OCI-LY1 (cell line): ENCODE data around the gene C22orf23.

Source experiments
- H2AFZ ChIP-seq: fragments of 200-600 bp; sonication (generic), shearing (Covaris generic); 2 replicates; pipeline ENCODE4 v1.6.0; 2014; ENCODE audit warnings: antibody characterized with exemption, mild to moderate bottlenecking, low read length
- H3F3A ChIP-seq: fragments of 200-600 bp; sonication (generic), shearing (Covaris generic); 2 replicates; pipeline ENCODE4 v1.6.0; 2014; ENCODE audit warnings: mild to moderate bottlenecking, antibody characterized with exemption, low read length, moderate library complexity; ENCODE audit not compliant: insufficient read depth
- H3K27ac ChIP-seq: fragments of 200-600 bp; sonication (generic); 2 replicates; pipeline ENCODE4 v1.5.1; 2014; ENCODE audit warnings: low read length, mixed run types, mild to moderate bottlenecking, low read depth; ENCODE audit not compliant: poor library complexity, severe bottlenecking
- H3K27me3 ChIP-seq: fragments of 200-600 bp; sonication (generic); 2 replicates; pipeline ENCODE4 v1.6.0; 2014; ENCODE audit warnings: antibody characterized with exemption, mild to moderate bottlenecking, low read length, moderate library complexity; ENCODE audit not compliant: insufficient read depth
- H3K36me3 ChIP-seq: fragments of 200-600 bp; sonication (generic); 2 replicates; pipeline ENCODE4 v1.6.1; 2014; ENCODE audit warnings: mild to moderate bottlenecking, antibody characterized with exemption, low read length, moderate library complexity, mixed read lengths; ENCODE audit not compliant: insufficient read depth
- H3K4me1 ChIP-seq: fragments of 200-600 bp; sonication (generic); 2 replicates; pipeline ENCODE4 v1.5.1; 2014; ENCODE audit warnings: mild to moderate bottlenecking, low read length, moderate library complexity; ENCODE audit not compliant: insufficient read depth, severe bottlenecking
- H3K4me2 ChIP-seq: fragments of 200-600 bp; sonication (generic), shearing (Covaris generic); 2 replicates; pipeline ENCODE4 v1.6.1; 2014; ENCODE audit warnings: low read length
- H3K4me3 ChIP-seq: fragments of 200-600 bp; sonication (generic); 2 replicates; pipeline ENCODE4 v1.5.1; 2014; ENCODE audit warnings: low read length, low read depth, mild to moderate bottlenecking, mixed read lengths; ENCODE audit not compliant: poor library complexity, severe bottlenecking
- H3K79me2 ChIP-seq: fragments of 200-600 bp; shearing (Covaris generic); 2 replicates; pipeline ENCODE4 v1.6.1; 2016; ENCODE audit warnings: mixed run types, low read length, mixed read lengths; ENCODE audit not compliant: insufficient read depth
- H3K9ac ChIP-seq: fragments of 200-600 bp; sonication (generic), shearing (Covaris generic); 2 replicates; pipeline ENCODE4 v1.6.1; 2014; ENCODE audit warnings: mild to moderate bottlenecking, low read length, mixed read lengths
- H3K9me2 ChIP-seq: fragments of 200-600 bp; sonication (generic), shearing (Covaris generic); 2 replicates; pipeline ENCODE4 v1.6.1; 2014; ENCODE audit warnings: low read depth, mild to moderate bottlenecking, low read length, mixed read lengths
- H3K9me3 ChIP-seq: fragments of 200-600 bp; shearing (Covaris generic); 2 replicates; pipeline ENCODE4 v1.6.1; 2014; ENCODE audit warnings: low read length, mixed read lengths
- H4K20me1 ChIP-seq: fragments of 200-600 bp; sonication (generic), shearing (Covaris generic); 2 replicates; pipeline ENCODE4 v1.6.0; 2016; ENCODE audit warnings: mild to moderate bottlenecking, low read length; ENCODE audit not compliant: insufficient read depth
- EZH2 ChIP-seq: fragments of 200-600 bp; sonication (generic), shearing (Covaris generic); IDR thresholded peaks from 2 replicates; pipeline ENCODE4 v1.8.0; 2017; ENCODE audit warnings: borderline replicate concordance, mixed run types, mild to moderate bottlenecking, antibody characterized with exemption, low read length, moderate library complexity, mixed read lengths
- TF ChIP-seq, protein P1 (sequence below): fragments of 200-600 bp; sonication (generic), shearing (Covaris generic); IDR thresholded peaks from 2 replicates; pipeline ENCODE4 v1.5.1; 2017; ENCODE audit warnings: mild to moderate bottlenecking, antibody characterized with exemption, low read length, moderate library complexity, mixed read lengths

C22orf23 gene

DNA sequence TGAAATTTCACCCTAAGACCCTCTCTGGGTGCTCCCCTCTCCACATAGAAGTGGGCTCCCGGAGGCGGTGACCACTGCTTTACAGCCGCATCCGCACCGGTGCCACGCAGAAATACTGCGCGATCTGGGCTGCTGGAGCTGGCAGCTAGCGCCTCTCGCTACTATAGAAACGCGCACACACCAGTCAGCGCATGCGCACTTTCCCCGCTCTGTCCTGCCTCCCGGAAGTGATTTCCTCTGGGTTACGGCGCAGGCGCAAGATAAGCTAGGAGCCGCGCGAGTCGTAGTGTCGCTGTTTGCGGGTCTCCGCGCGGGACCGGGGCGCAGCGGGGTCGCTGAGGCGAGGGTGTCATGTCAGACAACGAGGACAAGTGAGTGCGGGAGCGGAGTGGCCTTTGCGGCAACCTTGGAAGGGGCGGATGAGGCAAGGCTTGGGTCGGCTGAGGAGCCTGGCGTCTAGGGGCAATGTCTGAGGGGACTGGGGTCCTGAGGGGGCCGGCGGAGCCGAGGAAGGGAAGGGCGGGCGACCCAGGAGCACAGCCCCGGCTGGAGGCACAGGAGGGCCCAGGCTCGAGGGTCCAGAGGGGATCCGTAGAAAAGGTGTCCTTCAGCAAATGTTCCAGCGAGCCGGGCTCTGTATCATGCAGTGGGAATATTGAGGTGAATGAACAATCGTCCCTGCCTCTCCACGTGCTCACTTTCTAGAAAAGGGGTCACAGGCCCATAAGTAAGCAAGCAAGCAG, at the start of gene C22orf23, which contains the start of gene POLR2F:
Gene C22orf23 (minus strand): TSS at position 165 of the 743 bp plus-strand sequence. CDS start 452 bp downstream, outside the sequence.
Gene POLR2F (plus strand): TSS at position 263 of the 743 bp plus-strand sequence. CDS start 89 bp downstream, at position 352.
- Histone ChIP-seq H3K9ac (peak within 1 kb of the TSS; percentile 92), H3K36me3 (peaks cover 20% of the 10 kb centered on the region), H3K4me1 (peaks cover 20% of the 10 kb centered on the region), H2AFZ (no peak within 1 kb of the TSS), H3K79me2 (peaks cover 11% of the 10 kb centered on the region), H3K9me3 (no peaks in the 10 kb centered on the region), H3K4me2 (peak within 1 kb of the TSS; percentile 79), H3K27me3 (no peaks in the 10 kb centered on the region), H3K9me2 (no peaks in the 10 kb centered on the region), H3K4me3 (peak within 1 kb of the TSS; percentile 95), H3F3A (no peaks in the 10 kb centered on the region), H4K20me1 (no peaks in the 10 kb centered on the region), H3K27ac (no peak within 1 kb of the TSS)
- TF ChIP-seq EZH2: no peak
- TF ChIP-seq, protein P1, sequence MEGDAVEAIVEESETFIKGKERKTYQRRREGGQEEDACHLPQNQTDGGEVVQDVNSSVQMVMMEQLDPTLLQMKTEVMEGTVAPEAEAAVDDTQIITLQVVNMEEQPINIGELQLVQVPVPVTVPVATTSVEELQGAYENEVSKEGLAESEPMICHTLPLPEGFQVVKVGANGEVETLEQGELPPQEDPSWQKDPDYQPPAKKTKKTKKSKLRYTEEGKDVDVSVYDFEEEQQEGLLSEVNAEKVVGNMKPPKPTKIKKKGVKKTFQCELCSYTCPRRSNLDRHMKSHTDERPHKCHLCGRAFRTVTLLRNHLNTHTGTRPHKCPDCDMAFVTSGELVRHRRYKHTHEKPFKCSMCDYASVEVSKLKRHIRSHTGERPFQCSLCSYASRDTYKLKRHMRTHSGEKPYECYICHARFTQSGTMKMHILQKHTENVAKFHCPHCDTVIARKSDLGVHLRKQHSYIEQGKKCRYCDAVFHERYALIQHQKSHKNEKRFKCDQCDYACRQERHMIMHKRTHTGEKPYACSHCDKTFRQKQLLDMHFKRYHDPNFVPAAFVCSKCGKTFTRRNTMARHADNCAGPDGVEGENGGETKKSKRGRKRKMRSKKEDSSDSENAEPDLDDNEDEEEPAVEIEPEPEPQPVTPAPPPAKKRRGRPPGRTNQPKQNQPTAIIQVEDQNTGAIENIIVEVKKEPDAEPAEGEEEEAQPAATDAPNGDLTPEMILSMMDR: no peak

DNA sequence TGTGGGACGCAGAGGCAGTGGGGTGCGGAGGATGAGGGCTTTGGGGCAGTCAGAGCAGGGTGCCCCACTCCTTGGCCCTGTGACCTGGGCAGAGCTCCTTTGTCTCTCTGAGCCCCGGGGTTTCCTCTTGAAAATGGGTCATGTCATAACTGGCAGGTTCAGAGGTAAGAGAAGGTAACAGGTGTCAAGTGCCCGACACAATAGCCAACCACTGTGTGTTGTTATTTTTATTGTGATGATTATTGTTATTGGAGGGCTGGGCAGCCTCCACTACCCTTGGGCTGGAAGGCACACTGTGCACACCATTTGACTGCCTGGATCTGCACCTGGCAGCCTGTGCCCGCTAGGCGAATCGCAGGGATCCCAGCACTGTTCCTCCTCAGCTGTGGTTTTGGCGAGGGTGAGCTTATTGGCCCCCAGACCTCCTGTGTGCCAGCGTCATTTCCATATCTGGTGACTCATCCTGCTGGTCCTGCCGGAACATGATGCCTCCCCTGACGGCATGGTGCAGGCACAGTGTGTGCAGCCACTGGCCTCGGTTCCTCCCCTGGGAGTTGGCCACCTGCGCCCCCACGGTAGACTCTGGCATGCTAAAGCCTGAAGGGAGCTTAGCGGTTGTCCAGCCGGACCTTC, 46.4 kb upstream of the C22orf23 start:
- Histone ChIP-seq H3K79me2 (no peaks in the 10 kb centered on the region), H3K9ac (no peak overlapping the region), H2AFZ (no peak overlapping the region), H3K27me3 (peaks cover 21% of the 10 kb centered on the region), H3K4me2 (no peak overlapping the region), H3K4me1 (no peaks in the 10 kb centered on the region), H3K4me3 (no peak overlapping the region), H3K36me3 (no peaks in the 10 kb centered on the region), H3K27ac (no peak overlapping the region), H3F3A (no peaks in the 10 kb centered on the region), H3K9me3 (no peaks in the 10 kb centered on the region), H3K9me2 (no peaks in the 10 kb centered on the region), H4K20me1 (no peaks in the 10 kb centered on the region)
- TF ChIP-seq, protein P1: no peak

DNA sequence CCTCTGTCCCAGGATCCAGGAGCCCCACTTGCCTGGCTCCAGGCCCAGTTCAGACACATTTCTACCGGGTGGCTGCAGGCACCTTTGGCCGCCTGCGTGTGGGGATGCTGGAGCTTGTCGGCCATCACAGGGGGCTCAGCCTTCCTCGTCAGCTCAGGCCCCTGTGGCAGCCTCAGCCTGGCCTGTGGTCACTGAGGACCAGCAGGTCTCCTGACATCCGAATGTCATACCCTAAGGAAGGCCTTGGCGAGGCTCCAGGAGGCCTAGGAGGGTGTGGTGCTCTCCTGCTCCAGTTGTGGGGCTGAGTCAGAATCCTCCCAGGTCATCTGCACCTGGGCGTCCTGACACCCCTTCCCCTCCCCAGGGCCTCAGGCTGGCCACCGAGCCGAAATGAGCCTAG, 45.8 kb upstream of the C22orf23 start:
- TF ChIP-seq, protein P1: no peak
- no peak for TF ChIP-seq EZH2
- no peak overlapping the region for H3K4me2 ChIP-seq
- H3F3A ChIP-seq: no peaks in the 10 kb centered on the region
- no peak overlapping the region for H2AFZ ChIP-seq
- H3K36me3 ChIP-seq: no peaks in the 10 kb centered on the region
- H3K4me1 ChIP-seq: no peaks in the 10 kb centered on the region
- no peaks in the 10 kb centered on the region for H3K9me2 ChIP-seq
- H3K27ac ChIP-seq: no peak overlapping the region
- H3K27me3 ChIP-seq: peaks cover 20% of the 10 kb centered on the region
- H3K4me3 ChIP-seq: no peak overlapping the region
- H3K79me2 ChIP-seq: no peaks in the 10 kb centered on the region
- no peak overlapping the region for H3K9ac ChIP-seq
- H4K20me1 ChIP-seq: no peaks in the 10 kb centered on the region
- no peaks in the 10 kb centered on the region for H3K9me3 ChIP-seq
